ENCODE results near the gene MANSC1.
"Not testable (repeated sequence)": the region's sequence is repeated elsewhere in the genome, so short reads cannot be mapped to it uniquely, and the experiment has no call there.

The MANSC1 gene

GRCh38 chr12:12323591-12323990, 26.5 kb downstream of the MANSC1 start:
- H3K79me2 ChIP-seq (ENCODE audit: insufficient read depth, low read depth): no peaks in the 10 kb centered on the region
- no peak overlapping the region for H3K9ac ChIP-seq
- no peaks in the 10 kb centered on the region for H3K36me3 ChIP-seq (ENCODE audit: insufficient read depth)
- H3K27ac ChIP-seq: no peak overlapping the region
- peaks cover 6% of the 10 kb centered on the region for H3K4me1 ChIP-seq (ENCODE audit: low read depth, poor library complexity, severe bottlenecking)
- H2AFZ ChIP-seq (ENCODE audit: low read depth): no peak overlapping the region
- TF ChIP-seq CTCF (conservative IDR thresholded peaks at IDR 0.05; ENCODE audit: low read depth, low read length): no peak
- H4K20me1 ChIP-seq (ENCODE audit: insufficient read depth): no peaks in the 10 kb centered on the region
- no peak overlapping the region for H3K4me2 ChIP-seq
- H3K4me3 ChIP-seq (IDR thresholded peaks at IDR 0.05; ENCODE audit: insufficient read depth, low read depth, low read length): no peak overlapping the region
- no peaks in the 10 kb centered on the region for H3K27me3 ChIP-seq (ENCODE audit: insufficient read depth, low read depth)

GRCh38 chr12:12323118-12323517, 26.9 kb downstream of the MANSC1 start:
- TF ChIP-seq CTCF (conservative IDR thresholded peaks at IDR 0.05; ENCODE audit: low read depth, low read length): no peak
- Histone ChIP-seq H3K27ac (no peak overlapping the region), H3K4me2 (no peak overlapping the region), H3K4me1 (ENCODE audit: low read depth, poor library complexity, severe bottlenecking) (peaks cover 6% of the 10 kb centered on the region), H3K4me3 (IDR thresholded peaks at IDR 0.05; ENCODE audit: insufficient read depth, low read depth, low read length) (no peak overlapping the region), H2AFZ (ENCODE audit: low read depth) (no peak overlapping the region), H4K20me1 (ENCODE audit: insufficient read depth) (no peaks in the 10 kb centered on the region), H3K9ac (no peak overlapping the region), H3K27me3 (ENCODE audit: insufficient read depth, low read depth) (no peaks in the 10 kb centered on the region), H3K36me3 (ENCODE audit: insufficient read depth) (no peaks in the 10 kb centered on the region), H3K79me2 (ENCODE audit: insufficient read depth, low read depth) (no peaks in the 10 kb centered on the region)

- TF ChIP-seq CTCF (conservative IDR thresholded peaks at IDR 0.05; ENCODE audit: low read depth, low read length): no peak
- Histone ChIP-seq H2AFZ (ENCODE audit: low read depth) (no peak overlapping the region), H3K9ac (no peak overlapping the region), H3K36me3 (ENCODE audit: insufficient read depth) (no peaks in the 10 kb centered on the region), H3K79me2 (ENCODE audit: insufficient read depth, low read depth) (no peaks in the 10 kb centered on the region), H3K4me2 (no peak overlapping the region), H4K20me1 (ENCODE audit: insufficient read depth) (no peaks in the 10 kb centered on the region), H3K27ac (no peak overlapping the region), H3K4me3 (IDR thresholded peaks at IDR 0.05; ENCODE audit: insufficient read depth, low read depth, low read length) (no peak overlapping the region), H3K27me3 (ENCODE audit: insufficient read depth, low read depth) (no peaks in the 10 kb centered on the region), H3K4me1 (ENCODE audit: low read depth, poor library complexity, severe bottlenecking) (no peaks in the 10 kb centered on the region)
Measured at GRCh38 chr12:12319451-12320183, 30.4 kb downstream of the MANSC1 start.

- Histone ChIP-seq H3K9ac (no peak overlapping the region), H3K4me3 (IDR thresholded peaks at IDR 0.05; ENCODE audit: insufficient read depth, low read depth, low read length) (no peak overlapping the region), H3K36me3 (ENCODE audit: insufficient read depth) (no peaks in the 10 kb centered on the region), H3K27me3 (ENCODE audit: insufficient read depth, low read depth) (no peaks in the 10 kb centered on the region), H3K79me2 (ENCODE audit: insufficient read depth, low read depth) (no peaks in the 10 kb centered on the region), H3K27ac (no peak overlapping the region), H3K4me1 (ENCODE audit: low read depth, poor library complexity, severe bottlenecking) (no peaks in the 10 kb centered on the region), H2AFZ (ENCODE audit: low read depth) (no peak overlapping the region), H4K20me1 (ENCODE audit: insufficient read depth) (no peaks in the 10 kb centered on the region), H3K4me2 (no peak overlapping the region)
- no peak for TF ChIP-seq CTCF (conservative IDR thresholded peaks at IDR 0.05; ENCODE audit: low read depth, low read length)
Measured at GRCh38 chr12:12315838-12316237, 34.2 kb downstream of the MANSC1 start.

- H2AFZ ChIP-seq (ENCODE audit: low read depth); H4K20me1 ChIP-seq (ENCODE audit: insufficient read depth); H3K27ac ChIP-seq; H3K4me1 ChIP-seq (ENCODE audit: low read depth, poor library complexity, severe bottlenecking); H3K36me3 ChIP-seq (ENCODE audit: insufficient read depth); H3K79me2 ChIP-seq (ENCODE audit: insufficient read depth, low read depth); H3K9ac ChIP-seq; H3K27me3 ChIP-seq (ENCODE audit: insufficient read depth, low read depth); H3K4me2 ChIP-seq; H3K4me3 ChIP-seq (IDR thresholded peaks at IDR 0.05; ENCODE audit: insufficient read depth, low read depth, low read length): not testable (repeated sequence)
Measured at GRCh38 chr12:12310695-12311094, 39.3 kb downstream of the MANSC1 start.

Data from KMS-11 (cell line).